ENCODE results near the gene SCO1.

DNA sequence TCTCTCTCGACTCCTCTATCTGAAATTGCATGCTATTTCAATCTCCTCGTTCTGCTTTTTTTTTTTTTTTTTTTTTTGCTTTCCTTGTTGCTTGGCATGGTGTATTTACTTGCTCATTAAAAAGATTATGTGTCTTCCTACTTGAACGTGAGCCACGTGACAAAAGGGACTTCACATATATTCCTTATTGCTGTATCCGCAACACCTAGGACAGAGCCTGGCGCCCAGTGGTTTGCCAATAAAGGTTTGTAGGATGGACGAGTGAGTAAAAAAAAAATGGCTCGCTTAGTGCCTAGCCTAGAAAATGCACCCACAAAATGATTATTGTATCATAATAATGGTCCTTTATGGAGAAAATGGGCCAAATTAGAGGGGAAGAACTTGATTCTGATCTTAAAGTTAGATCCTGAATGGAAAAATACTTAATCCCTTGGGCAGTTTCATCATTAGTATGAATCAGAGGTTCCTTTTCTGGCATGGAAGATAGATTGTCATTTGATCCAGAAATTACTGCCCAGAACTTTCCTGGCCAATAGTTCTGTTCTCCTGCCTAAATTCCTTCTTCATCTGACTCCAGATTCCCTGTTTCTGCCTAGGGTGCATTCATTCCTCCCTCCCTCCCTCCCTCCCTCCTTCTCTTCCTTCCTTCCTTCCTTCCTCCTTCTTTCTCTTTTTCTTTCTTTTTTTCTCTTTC is 46.1 kb upstream of the SCO1 start:
- TF ChIP-seq CTCF (IDR thresholded peaks at IDR 0.05), result no peak
- TF ChIP-seq POLR2AphosphoS5 (IDR thresholded peaks at IDR 0.05), result no peak

All from stomach (tissue), 4 donors.